Measurements from ENCODE around the gene THAP7. TPM values are rescaled to one million over a fixed set of nuclear protein-coding genes. Genes with fewer than 3 reads are reported as not detected.

THAP7 gene
- total RNA-seq, 1 donor from 2014 or later = 18.0 TPM

DNA sequence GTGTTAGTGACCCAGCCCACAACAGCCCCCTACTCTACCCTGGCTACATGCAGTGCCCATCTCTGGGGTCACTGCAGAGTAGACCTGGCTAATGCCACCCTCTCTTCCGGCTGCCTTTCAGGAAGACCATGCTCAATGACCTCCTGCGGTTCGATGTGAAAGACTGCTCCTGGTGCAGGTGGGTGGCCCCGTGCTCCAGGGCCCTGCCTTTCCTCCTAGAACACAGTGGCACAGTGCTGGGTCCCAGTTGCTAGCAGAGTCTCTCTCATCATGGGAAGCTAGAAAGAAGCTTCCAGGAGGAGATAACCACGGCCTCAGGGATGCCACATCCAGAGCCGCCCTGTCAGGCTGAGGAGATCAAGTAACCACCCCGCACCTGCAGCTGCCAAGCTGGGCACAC lies 16.2 kb downstream of the THAP7 start:
- intact Hi-C loops (cut with micrococcal nuclease) = loop anchor here (10.0 kb wide), 1 partner anchor 71 kb away; the partner anchor contains the start of gene CRKL
- no peak for DNase-seq
- ATAC-seq = no peak

DNA sequence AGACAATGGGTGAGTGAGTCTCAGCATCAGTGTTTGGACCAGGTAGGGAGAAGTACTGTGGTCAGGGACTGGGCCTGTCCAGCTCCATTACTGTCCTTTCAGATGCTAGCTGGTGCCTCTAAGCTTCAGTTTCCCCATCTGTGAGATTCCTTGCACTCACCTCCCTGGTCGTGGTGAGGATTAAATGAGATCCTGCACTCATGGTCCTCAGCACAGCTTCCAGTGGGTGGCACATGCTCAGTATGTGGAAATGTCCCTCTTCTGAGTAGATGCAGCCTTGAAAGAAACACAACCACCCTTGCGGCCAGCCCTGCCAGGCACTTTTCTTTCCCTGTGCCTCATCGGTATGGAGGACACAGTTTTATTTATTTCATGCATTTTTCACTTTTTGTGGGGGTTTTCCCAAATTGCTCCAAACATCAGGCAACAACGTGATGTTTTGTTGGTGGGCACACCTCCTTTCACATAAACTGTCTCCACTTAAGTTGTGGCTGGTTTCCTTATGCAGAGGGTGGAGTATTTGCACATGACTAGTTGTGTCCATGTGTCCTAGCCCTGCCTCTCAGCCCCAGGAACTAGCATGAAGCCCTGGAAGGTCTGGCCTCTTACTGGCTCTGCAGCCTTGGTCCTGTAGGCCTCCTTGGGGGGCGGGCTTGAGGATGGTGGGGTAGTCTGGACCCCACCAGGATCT lies 18.7 kb downstream of the THAP7 start:
- intact Hi-C loops (cut with micrococcal nuclease) = loop anchor here (10.0 kb wide), 1 partner anchor 68 kb away; the partner anchor contains the start of gene CRKL
- ATAC-seq (no peak), DNase-seq (no peak)

DNA sequence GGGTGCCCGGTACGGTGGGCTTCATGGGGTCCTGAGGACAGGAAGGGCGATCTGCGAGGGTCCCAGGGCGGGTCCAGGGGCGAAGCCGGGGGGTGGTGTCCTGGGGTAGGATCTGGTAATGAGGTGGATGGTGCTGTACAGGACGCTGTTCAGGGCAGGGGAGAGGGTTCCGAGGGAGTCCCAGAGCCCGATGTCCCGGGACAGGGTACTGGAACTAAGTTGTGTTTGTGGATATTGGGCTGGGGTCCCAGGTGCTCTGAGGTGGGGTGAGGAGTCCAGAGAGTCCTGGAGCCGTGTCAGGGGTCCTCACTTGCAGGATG lies 19.4 kb downstream of the THAP7 start:
- intact Hi-C loops (cut with micrococcal nuclease) = loop anchor here (10.0 kb wide), 1 partner anchor 68 kb away; the partner anchor contains the start of gene CRKL
- DNase-seq = no peak
- ATAC-seq = peak; percentile 12

DNA sequence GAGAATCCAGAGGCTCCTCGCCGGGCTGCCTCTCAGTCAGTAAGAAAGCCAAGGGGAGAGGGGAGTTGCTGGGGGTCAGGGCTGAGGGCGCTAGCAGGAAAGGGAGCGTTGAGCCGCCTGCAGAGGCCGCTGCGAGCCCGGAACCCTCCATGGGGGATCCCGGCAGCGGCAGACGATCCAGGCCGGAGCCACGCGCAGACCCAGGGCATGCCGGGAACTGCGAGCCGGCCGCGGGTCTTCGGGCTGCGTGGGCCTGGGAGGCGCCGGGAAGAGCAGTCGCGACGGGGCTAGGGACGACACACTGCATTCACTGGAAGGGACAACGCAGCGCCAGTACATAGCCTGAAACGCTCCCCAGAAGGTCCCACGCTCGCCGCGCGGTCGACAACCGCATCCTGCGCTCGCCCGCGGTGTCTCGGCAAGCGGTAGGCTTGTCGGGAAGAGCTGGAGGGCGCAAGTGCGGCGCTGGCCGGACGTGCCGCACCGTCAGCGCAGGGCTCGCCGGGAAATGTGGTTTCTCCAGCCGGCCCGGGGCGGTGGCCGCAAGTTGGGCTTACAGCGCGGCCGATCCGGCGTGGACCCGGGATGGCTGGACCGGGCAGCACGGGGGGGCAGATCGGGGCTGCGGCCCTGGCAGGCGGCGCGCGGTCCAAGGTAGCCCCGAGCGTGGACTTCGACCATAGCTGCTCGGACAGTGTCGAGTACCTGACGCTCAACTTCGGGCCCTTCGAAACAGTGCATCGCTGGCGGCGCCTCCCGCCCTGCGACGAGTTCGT lies 19.9 kb downstream of the THAP7 start, which contains the start of gene LZTR1:
TSS of gene LZTR1 (plus strand) at position 511 of the 776 bp plus-strand sequence. CDS start at position 586, 75 bp downstream.
- intact Hi-C loops (cut with micrococcal nuclease) = loop anchor here (10.0 kb wide), 1 partner anchor 67 kb away; the partner anchor contains the start of gene CRKL
- ATAC-seq (peak; percentile 96), DNase-seq (peak; percentile 90)

DNA sequence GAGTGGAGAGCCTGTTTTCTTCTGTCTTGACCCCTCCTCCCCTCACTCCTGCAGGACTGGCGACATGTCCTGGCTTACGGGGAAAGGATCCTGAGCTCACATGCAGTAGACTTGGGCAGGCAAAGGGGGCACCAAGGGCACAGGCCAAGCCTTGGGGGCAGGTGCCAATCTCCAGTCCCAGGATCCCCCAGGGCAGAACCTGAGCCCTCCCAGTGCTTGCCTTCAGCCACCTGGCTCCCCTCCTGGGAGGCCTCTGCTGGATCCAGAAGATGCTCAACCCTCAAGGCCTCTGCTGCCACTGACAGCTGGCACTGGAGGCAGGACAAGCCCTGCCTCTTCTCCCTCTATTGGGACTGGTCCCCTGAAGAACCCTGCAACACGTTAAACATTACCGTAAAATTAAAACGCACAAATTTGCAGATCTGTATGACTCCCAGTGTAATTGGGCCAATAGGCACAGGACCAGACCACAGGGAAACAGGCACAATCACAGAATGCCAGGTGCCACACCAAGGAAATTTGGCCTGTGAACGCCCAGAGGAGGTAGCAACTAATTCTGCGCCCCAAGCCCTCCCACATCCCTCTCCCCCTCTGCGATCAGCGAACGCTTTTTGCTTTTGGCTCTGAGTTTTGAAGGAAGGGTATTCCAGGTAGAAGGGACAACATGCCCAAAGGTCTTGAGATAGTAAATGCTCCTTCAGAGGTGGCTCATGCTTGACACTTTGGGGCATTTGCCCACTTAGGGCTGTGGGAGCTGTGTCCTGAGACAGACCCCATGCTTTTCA lies 20.8 kb downstream of the THAP7 start:
- ATAC-seq (no peak), DNase-seq (no peak)
- intact Hi-C loops (cut with micrococcal nuclease) = loop anchor here (10.0 kb wide), 1 partner anchor 66 kb away; the partner anchor contains the start of gene CRKL

DNA sequence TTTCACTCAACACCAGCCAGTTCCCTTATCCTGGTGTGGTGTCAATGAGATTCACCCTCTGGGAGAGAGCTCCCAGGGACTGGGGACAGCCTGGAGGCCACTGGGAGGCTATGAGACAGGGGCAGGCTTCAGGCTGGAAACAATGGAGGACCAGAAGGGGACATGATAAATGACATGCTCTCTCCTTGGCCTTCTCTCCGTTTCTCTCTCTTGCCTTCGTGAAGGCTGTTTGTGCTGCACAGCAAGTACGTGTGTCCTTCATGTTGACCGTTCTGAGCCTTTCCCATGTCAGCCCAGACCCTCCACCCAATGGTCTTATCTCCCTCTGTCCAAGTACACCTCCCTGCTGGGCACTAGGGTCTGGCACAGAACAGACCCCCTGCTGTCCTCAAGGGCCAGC lies 21.4 kb downstream of the THAP7 start:
- intact Hi-C loops (cut with micrococcal nuclease) = loop anchor here (10.0 kb wide), 1 partner anchor 66 kb away; the partner anchor contains the start of gene CRKL
- ATAC-seq = no peak
- no peak for DNase-seq

DNA sequence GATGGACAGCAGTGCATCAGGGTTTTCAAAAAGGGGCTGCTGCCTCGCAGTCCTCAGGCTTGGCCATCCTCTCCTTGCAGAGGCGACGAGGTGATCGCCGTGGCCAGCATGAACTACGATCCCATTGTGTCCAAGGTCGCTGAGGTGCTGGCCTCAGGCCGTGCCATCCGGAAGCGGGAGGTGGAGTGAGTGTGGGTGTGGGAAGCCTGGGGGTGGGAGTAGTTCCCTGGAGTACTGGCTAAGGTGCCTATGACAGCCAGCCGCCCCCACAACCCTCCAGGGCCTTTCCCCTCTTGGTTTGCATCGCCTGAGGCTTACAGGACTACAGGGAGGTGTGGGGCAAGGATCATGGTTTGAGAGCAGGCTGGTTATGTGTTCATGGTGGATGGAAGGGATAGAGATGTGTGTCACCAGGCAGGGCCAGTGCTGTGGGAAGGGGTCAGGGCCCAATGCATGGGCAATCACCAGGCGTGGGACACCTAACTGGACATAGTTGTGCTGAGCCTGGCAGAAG lies 21.9 kb downstream of the THAP7 start:
- no peak for ATAC-seq
- no peak for DNase-seq
- intact Hi-C loops (cut with micrococcal nuclease) = loop anchor here (10.0 kb wide), 1 partner anchor 65 kb away; the partner anchor contains the start of gene CRKL

DNA sequence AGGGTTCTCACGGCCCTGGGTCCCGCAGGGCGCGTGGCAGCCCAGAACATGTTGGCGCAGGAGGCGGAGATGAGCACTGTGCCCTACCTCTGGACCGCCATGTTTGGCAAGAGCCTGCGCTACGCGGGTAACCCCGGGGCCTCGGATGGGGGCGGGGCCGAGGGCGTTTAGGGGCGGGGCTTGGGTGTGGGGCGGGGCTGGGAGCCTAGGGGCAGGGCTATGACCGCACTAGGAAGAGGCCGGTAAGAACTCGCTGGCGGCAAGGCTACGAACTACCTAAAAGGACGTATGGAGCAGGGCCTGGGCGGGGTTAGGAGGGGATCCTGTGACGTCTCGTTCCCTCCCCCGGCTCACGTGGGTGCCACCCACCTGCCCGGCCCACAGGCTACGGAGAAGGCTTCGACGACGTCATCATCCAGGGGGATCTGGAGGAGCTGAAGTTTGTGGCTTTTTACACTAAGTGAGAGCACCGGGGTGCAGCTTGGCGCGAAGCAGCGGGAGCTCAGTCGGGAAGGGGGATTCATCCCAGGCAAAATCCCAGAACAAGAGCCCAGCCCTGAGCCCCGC lies 22.6 kb downstream of the THAP7 start:
- peak; percentile 27 for ATAC-seq
- peak; percentile 68 for DNase-seq
- intact Hi-C loops (cut with micrococcal nuclease) = no loop called here

DNA sequence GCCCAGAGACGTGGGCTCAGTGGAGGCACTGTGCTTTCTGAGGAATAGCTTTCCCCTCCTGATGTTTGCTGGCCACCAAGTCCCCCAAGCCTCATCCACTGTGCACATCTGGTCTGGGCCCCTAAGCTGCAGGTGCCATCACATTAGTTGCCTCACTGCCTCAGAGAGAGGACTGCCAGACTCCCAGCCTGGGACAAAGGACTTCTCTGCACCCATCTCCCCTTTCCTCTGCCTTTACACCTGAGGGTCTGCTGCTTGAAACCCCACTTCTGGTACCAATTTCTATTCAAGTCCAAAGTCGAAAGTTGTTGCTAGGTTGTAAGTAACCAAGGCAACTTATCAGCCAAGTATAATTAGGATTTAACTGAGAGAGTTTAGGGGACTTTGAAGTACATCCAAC lies 23.5 kb downstream of the THAP7 start:
- ATAC-seq (no peak), DNase-seq (no peak)
- intact Hi-C loops (cut with micrococcal nuclease) = no loop called here

DNA sequence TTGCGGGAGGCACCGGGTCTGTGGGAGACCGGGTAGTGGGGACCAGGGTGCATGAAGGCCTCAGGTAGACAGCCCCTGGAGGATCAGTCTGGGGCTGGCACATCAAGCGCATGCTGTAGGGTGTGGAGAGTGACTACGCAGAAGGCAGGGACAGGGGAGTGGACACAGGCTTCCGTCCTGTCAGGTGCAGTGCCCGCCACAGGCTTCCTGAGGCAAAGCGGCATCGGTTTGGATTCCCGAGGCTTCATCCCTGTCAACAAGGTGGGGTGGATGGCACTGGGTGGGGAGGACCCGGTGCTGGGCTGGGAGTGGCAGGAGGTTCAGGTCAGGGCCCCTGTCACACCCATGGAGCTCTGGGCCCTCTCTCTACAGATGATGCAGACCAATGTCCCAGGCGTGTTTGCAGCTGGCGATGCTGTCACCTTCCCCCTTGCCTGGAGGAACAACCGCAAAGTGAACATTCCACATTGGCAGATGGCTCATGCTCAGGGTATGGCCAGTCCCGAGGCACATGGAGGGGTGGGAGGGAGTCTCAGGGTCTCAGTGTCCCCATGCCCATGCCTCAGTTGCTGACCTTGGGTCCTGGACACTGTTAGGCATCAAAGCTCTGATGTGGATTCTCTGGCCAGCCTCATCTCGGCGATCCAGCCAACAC lies 24.3 kb downstream of the THAP7 start:
- ATAC-seq (no peak), DNase-seq (no peak)
- intact Hi-C loops (cut with micrococcal nuclease) = no loop called here

DNA sequence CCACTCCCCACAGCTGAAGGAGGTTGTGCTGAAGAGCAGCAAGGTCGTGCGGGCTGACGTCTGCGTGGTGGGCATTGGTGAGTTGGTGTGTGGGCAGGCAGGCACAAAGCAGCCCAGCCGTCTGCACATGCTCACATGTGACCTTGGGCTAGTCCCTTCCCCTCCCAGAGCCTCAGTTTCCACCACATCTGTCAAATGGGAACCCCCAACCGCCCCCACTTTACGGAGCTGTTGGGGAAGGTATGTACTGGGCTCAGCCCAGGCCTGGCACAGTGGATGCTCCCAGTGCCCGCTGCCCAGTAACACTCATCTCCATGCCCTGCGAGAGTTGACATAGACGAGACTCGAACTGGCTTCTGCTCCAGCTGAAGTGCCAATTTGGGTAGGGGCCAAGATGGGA lies 24.9 kb downstream of the THAP7 start:
- no peak for ATAC-seq
- DNase-seq = no peak
- intact Hi-C loops (cut with micrococcal nuclease) = no loop called here

DNA sequence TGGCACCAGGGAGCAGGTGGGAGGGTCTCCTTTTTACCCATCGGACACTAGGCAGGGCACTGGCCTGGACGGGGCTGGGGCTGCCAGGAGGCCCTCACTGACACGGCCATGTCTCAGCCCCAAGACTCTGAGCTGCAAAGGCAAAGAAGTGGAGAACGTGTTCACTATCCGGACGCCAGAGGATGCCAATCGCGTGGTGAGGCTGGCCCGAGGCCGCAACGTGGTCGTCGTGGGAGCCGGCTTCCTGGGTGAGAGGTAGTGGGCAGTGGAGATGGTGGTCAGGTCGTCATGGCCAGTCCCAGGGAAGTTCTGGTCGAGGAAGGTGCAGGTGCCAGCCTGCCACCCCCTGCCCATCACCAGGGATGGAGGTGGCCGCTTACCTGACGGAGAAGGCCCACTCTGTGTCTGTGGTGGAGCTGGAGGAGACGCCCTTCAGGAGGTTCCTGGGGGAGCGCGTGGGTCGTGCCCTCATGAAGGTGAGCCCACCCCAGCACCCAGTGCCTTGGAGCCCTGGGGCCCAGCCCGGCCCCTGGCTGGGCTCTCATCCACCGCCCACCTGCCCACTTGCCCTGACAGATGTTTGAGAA lies 25.5 kb downstream of the THAP7 start:
- intact Hi-C loops (cut with micrococcal nuclease) = no loop called here
- ATAC-seq = no peak
- no peak for DNase-seq

DNA sequence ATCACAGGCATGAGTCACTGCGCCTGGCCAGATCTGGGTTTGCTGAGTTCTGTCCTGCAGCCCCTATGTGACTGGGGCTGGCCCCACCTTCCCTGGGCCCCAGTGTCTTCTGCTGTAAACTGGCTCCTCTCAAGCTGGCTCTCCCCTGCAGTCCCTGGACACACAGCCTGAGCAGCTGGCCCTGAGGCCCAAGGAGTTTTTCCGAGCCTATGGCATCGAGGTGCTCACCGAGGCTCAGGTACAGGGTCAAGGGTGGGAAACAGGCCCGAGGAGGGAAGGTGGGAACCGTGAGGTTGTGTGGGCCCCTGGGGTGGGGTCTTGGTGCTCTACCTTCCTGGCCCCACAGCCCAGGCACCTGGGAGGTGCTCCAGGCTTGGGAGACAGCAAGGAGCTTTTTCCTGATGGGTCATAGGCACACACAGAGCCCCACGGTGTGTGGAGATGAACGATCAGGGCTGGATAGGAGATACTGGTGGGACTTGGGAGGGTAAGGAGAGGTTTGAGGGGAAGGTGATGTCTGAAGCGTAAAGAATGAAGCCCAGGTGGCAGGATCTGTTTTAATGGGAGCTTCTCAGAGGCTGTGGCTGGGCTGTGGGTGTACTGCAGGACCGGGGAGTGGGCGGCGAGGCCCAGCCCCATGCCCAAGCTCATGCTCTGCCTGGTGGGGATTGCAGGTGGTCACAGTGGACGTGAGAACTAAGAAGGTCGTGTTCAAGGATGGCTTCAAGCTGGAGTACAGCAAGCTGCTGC lies 26.2 kb downstream of the THAP7 start:
- ATAC-seq = no peak
- no peak for DNase-seq
- intact Hi-C loops (cut with micrococcal nuclease) = no loop called here

DNA sequence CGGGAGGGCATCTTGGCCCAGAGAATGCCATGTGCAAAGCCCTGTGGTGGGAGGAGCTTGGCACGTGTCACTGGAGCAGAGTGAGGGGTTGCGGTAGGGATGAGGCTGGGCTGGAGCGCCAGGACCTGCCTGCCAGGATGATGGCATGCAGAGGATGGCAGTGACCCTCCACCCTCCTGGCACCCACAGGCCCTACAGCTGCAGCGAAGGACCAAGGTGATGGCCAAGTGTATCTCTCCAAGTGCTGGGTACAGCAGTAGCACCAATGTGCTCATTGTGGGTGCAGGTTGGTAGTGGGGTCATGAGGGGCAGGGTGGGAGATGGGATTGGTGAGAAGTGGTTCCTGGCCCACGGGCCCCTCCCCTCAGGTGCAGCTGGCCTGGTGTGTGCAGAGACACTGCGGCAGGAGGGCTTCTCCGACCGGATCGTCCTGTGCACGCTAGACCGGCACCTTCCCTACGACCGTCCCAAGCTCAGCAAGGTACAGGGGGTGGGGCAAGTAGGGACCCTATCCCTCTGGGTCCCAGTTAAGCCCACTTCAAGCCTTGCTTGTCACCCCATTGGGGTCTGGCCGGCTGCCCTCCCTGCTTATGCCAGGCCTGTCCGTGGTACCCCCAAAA lies 27.5 kb downstream of the THAP7 start:
- no peak for DNase-seq
- no peak for ATAC-seq
- intact Hi-C loops (cut with micrococcal nuclease) = no loop called here

DNA sequence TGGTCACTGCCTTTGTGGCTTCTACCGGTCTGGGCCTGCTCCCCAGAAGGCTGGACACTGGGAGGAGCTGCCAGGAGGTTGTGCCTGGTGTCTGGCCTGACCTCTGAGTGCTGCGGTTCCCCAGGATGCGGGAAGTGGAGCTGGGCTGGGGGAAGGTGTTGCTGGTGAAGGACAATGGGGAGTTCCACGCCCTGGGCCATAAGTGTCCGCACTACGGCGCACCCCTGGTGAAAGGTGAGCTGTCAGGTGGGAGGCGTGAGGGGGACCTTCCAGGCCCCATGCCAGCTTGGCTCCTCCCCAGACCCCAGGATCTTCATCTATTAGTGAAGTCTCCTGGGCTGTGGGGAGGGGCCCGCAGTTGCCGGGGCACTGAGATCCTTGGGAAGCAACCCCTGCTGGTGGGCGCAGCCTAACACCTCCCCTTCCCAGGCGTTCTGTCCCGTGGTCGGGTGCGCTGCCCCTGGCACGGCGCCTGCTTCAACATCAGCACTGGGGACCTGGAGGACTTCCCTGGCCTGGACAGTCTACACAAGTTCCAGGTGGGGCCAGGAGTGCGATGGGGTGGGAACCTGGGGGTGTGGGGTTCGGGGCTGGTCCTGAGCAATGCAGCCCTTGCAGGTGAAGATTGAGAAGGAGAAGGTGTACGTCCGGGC lies 28.2 kb downstream of the THAP7 start:
- intact Hi-C loops (cut with micrococcal nuclease) = no loop called here
- DNase-seq (no peak), ATAC-seq (no peak)

DNA sequence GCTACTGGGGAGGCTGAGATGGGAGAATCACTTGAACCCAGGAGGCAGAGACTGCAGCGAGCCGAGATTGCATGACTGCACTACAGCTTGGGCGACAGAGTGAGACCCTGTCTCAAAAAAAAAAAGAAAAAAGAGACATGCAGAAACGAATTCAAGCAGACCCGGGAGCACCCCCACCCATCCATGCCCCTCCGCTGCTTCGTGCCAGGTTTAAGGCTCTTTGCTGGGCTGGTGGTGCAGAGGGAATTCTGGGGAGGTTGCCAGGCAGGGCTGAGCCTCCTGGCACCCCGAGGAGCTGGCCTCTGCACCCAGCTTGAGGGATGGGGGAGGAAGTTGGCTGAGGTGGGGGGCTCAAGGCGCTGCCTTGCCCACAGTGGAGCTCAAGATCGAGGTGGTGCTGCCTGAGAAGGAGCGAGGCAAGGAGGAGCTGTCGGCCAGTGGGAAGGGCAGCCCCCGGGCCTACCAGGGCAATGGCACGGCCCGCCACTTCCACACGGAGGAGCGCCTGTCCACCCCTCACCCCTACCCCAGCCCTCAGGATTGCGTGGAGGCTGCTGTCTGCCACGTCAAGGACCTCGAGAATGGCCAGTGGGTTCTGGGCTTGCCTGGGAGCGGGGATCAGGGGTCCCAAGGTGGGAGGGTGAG lies 28.9 kb downstream of the THAP7 start:
- no peak for DNase-seq
- no peak for ATAC-seq
- intact Hi-C loops (cut with micrococcal nuclease) = no loop called here

Data from left ventricle myocardium superior (tissue), 1 donor.